ENCODE data around the gene SNX32.

The SNX32 gene

DNA sequence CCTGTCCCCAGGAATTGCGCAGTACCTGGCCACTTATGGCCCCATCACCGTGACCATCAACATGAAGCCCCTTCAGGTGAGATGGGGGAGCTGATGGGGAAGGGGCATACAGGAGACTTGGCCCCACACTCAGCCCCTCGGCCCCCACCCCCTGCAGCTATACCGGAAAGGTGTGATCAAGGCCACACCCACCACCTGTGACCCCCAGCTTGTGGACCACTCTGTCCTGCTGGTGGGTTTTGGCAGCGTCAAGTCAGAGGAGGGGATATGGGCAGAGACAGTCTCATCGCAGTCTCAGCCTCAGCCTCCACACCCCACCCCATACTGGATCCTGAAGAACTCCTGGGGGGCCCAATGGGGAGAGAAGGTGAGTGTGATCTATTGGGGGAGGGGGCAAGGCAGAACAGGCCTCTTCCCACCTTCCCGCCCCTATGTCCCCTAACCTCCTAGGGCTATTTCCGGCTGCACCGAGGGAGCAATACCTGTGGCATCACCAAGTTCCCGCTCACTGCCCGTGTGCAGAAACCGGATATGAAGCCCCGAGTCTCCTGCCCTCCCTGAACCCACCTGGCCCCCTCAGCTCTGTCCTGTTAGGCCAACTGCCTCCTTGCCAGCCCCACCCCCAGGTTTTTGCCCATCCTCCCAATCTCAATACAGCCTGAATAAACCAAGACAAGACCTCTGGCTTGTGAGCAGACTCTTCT lies 49.4 kb downstream of the SNX32 start:
- Histone ChIP-seq H3K4me3 (ENCODE audit: low read length) (no peak overlapping the region), H3K36me3 (replicated peaks; ENCODE audit: low read depth, low read length) (peaks cover 43% of the 10 kb centered on the region), H3K9me3 (ENCODE audit: insufficient read depth, low read length) (no peaks in the 10 kb centered on the region), H3K79me2 (ENCODE audit: low read length) (peaks cover 10% of the 10 kb centered on the region), H3K27ac (ENCODE audit: low read length) (no peak overlapping the region), H4K20me1 (ENCODE audit: insufficient read depth, low read length) (no peaks in the 10 kb centered on the region), H2AFZ (ENCODE audit: low read depth, low read length) (no peak overlapping the region), H3K4me1 (ENCODE audit: low read length) (peaks cover 8% of the 10 kb centered on the region), H3K9ac (ENCODE audit: low read length) (no peak overlapping the region), H3K27me3 (ENCODE audit: low read depth, low read length) (no peaks in the 10 kb centered on the region), H3K4me2 (ENCODE audit: low read length) (no peak overlapping the region)
- TF ChIP-seq CTCF (IDR thresholded peaks at IDR 0.05; ENCODE audit: low read depth, low read length) (no peak), EZH2phosphoT487 (IDR thresholded peaks at IDR 0.05; ENCODE audit: low read depth) (no peak)

DNA sequence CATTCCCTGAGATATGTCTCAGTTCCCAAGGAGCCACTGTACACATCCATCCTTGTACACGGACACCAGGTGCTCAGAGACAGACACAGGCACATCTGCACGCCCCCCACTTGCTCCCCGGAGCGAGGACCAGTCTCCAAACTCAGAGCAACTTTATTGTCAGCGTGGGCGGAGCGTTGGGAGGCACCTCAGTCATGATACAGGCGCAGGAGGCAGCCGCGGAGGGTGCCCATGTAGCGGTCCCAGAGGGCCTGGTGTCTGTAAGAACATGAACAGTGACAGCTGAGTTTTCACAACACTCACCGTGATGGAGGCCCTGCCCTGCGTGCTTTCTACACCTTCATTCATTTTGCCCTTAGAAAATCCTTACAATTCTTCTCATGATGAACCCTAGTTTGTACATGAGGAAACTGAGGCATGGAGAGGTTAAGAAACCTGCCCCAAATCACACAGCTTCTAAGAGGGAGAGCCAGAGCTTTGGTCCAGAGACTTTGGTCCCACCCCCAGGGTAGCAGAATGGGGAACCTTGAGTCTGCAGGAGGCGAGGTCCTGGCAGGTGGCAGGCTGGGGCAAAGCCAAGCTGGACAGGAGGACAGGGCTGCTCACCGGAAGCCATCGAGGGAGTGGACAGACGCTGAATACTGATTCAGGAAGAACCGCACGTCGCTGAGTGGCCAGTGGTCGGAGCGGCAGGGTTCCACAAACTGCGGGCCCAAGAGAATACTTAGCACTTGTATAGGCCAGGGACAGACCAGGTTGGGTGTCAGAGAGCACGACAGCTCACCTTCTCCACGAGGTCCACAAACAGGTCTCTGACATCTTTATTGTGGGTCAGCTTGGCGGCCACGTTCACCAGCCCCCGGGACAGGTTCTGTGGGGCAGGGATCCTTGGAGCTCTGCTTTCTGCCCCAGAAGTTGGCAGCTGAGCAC lies 50.3 kb downstream of the SNX32 start:
- Histone ChIP-seq H3K36me3 (replicated peaks; ENCODE audit: low read depth, low read length) (peaks cover 43% of the 10 kb centered on the region), H3K9ac (ENCODE audit: low read length) (no peak overlapping the region), H3K27ac (ENCODE audit: low read length) (no peak overlapping the region), H3K4me2 (ENCODE audit: low read length) (no peak overlapping the region), H3K9me3 (ENCODE audit: insufficient read depth, low read length) (no peaks in the 10 kb centered on the region), H3K4me3 (ENCODE audit: low read length) (no peak overlapping the region), H3K27me3 (ENCODE audit: low read depth, low read length) (no peaks in the 10 kb centered on the region), H3K4me1 (ENCODE audit: low read length) (peaks cover 10% of the 10 kb centered on the region), H2AFZ (ENCODE audit: low read depth, low read length) (no peak overlapping the region), H3K79me2 (ENCODE audit: low read length) (peaks cover 10% of the 10 kb centered on the region), H4K20me1 (ENCODE audit: insufficient read depth, low read length) (no peaks in the 10 kb centered on the region)
- no peak for TF ChIP-seq CTCF (IDR thresholded peaks at IDR 0.05; ENCODE audit: low read depth, low read length)
- TF ChIP-seq EZH2phosphoT487 (IDR thresholded peaks at IDR 0.05; ENCODE audit: low read depth) = no peak

- H2AFZ ChIP-seq (ENCODE audit: low read depth, low read length) = no peak overlapping the region
- peaks cover 43% of the 10 kb centered on the region for H3K36me3 ChIP-seq (replicated peaks; ENCODE audit: low read depth, low read length)
- no peak overlapping the region for H3K27ac ChIP-seq (ENCODE audit: low read length)
- H3K79me2 ChIP-seq (ENCODE audit: low read length) = peaks cover 10% of the 10 kb centered on the region
- no peak for TF ChIP-seq EZH2phosphoT487 (IDR thresholded peaks at IDR 0.05; ENCODE audit: low read depth)
- peak; percentile 100 for TF ChIP-seq CTCF (IDR thresholded peaks at IDR 0.05; ENCODE audit: low read depth, low read length)
- H4K20me1 ChIP-seq (ENCODE audit: insufficient read depth, low read length) = no peaks in the 10 kb centered on the region
- no peaks in the 10 kb centered on the region for H3K27me3 ChIP-seq (ENCODE audit: low read depth, low read length)
- no peak overlapping the region for H3K4me2 ChIP-seq (ENCODE audit: low read length)
- no peaks in the 10 kb centered on the region for H3K9me3 ChIP-seq (ENCODE audit: insufficient read depth, low read length)
- H3K4me3 ChIP-seq (ENCODE audit: low read length) = no peak overlapping the region
- no peak overlapping the region for H3K9ac ChIP-seq (ENCODE audit: low read length)
- peaks cover 16% of the 10 kb centered on the region for H3K4me1 ChIP-seq (ENCODE audit: low read length)
Observed at GRCh38 chr11:65884716-65885092, 50.9 kb downstream of the SNX32 start.

DNA sequence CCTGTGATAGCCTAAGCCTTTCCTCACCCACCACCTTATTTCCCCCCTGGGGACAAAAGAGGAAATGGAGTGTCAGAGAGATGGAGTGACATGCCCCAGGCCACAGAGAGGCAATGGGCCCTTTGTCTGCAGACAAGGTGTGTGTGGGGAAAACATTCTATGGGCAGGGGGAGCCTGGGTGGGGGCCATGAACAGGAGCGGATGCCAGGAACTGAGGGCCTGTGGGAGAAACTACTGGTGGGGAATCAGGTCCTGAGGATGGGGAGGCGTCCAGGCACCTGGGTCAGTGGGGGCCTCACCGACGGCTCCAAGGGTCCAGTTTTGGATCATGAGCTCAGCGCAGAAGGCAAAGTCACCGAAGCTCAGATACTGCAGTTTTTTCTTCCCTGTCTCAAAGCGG lies 51.5 kb downstream of the SNX32 start:
- Histone ChIP-seq H3K4me3 (ENCODE audit: low read length) (no peak overlapping the region), H3K9me3 (ENCODE audit: insufficient read depth, low read length) (no peaks in the 10 kb centered on the region), H3K36me3 (replicated peaks; ENCODE audit: low read depth, low read length) (peaks cover 43% of the 10 kb centered on the region), H3K79me2 (ENCODE audit: low read length) (peaks cover 10% of the 10 kb centered on the region), H3K4me2 (ENCODE audit: low read length) (no peak overlapping the region), H3K27ac (ENCODE audit: low read length) (no peak overlapping the region), H3K9ac (ENCODE audit: low read length) (no peak overlapping the region), H3K27me3 (ENCODE audit: low read depth, low read length) (no peaks in the 10 kb centered on the region), H4K20me1 (ENCODE audit: insufficient read depth, low read length) (no peaks in the 10 kb centered on the region), H3K4me1 (ENCODE audit: low read length) (peaks cover 22% of the 10 kb centered on the region), H2AFZ (ENCODE audit: low read depth, low read length) (no peak overlapping the region)
- TF ChIP-seq EZH2phosphoT487 (IDR thresholded peaks at IDR 0.05; ENCODE audit: low read depth) (no peak), CTCF (IDR thresholded peaks at IDR 0.05; ENCODE audit: low read depth, low read length) (no peak)

All from OCI-LY3 (cell line).